ENCODE measurements around the gene ZZZ3. TPM values are rescaled to one million over a fixed set of nuclear protein-coding genes. Genes with fewer than 3 reads are reported as not detected.

ZZZ3 gene
- total and polyA plus RNA-seq, 2 of the 8 experiments (the other 6 are each of a cell fraction or from before 2014, with no cell fraction given): 12.8 to 54.6 TPM

DNA sequence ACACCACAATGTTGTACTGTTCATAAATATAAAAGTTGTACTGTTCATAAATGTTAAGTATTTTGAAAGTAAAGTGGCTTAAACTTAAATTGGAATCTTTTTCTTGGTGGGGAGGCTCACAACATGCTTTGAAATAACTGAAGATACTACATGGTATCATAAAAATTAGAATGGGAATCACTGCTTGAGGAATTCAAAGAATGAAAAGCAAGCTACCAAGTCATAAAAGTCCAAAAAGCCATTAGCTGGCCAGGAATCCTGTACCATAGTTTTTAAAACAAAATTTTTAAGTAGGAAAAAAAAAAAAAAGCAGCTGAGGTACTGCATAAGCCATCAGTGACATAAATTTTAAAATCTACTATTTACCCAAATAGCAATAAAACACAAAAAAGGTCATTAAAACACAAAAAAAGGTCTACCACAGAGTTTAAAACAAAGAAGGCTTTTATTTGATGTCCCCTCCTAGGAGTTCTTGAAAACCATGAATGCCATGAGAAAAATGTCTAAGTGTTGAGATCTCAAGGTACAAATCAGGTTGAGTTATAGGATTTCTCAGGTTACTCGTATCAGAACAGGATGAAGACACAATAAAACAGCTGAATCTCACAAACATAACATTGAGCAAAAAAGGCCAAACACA lies 8.6 kb downstream of the ZZZ3 start:
- peaks cover 0 to 4% (median under 1%) of the 10 kb centered on the region in 4 experiments; a peak in 2 of 7 replicates for H3K4me1 ChIP-seq (replicated peaks in 1 of 4; ENCODE audit: control insufficient read depth in 3 of 4, insufficient read depth in 4 of 4, low read length in 3 of 4)
- ChIA-PET POLR2A (ENCODE audit: partially characterized antibody) (interaction anchor here (1.1 to 8.5 kb wide), 2 partner anchors 9 kb away, joined by 3 to 57 read pairs; partner anchors contain the start of gene ZZZ3), CTCF (ENCODE audit: partially characterized antibody) (interaction anchor here (0.6 kb wide), 1 partner anchor 12 kb away, joined by 4 read pairs; no protein-coding TSS in a partner anchor)
- H3K27me3 ChIP-seq (replicated peaks in 1 of 4; ENCODE audit: control insufficient read depth in 3 of 4, extremely low read depth in 1 of 4, insufficient read depth in 3 of 4, low read length in 3 of 4): no peaks in the 10 kb centered on the region
- no peak overlapping the region for H3K27ac ChIP-seq (ENCODE audit: low read depth, low read length)
- H3K9ac ChIP-seq (replicated peaks in 1 of 4; ENCODE audit: extremely low read depth in 1 of 4, low read depth in 3 of 4, low read length in 3 of 4): no peak overlapping the region
- no peak overlapping the region for H2BK12ac ChIP-seq (ENCODE audit: low read depth, low read length)
- no peak overlapping the region for H2BK20ac ChIP-seq (ENCODE audit: low read length)
- no peaks in the 10 kb centered on the region; the same call in none of the 2 replicates for H3K79me1 ChIP-seq (ENCODE audit: low read depth, low read length)
- no peak overlapping the region for H3K18ac ChIP-seq (ENCODE audit: extremely low read depth, low read length)
- no peak overlapping the region for H4K5ac ChIP-seq (ENCODE audit: insufficient read length, low read depth, low read length)
- no peak for FAIRE-seq
- H3K23me2 ChIP-seq (ENCODE audit: low read depth, low read length): no peaks in the 10 kb centered on the region
- H4K20me1 ChIP-seq (replicated peaks in 1 of 2; ENCODE audit: control insufficient read depth in 1 of 2, insufficient read depth in 2 of 2, low read length in 2 of 2): peaks cover 4 to 7% of the 10 kb centered on the region in 2 experiments
- no peak overlapping the region for H4K8ac ChIP-seq (ENCODE audit: extremely low read depth, insufficient read depth, low read length)
- DNase-seq (ENCODE audit: low read depth in 1 of 2, low spot score in 2 of 2): no peak
- no peak overlapping the region for H2BK120ac ChIP-seq (replicated peaks; ENCODE audit: low read depth, low read length)
- H2BK15ac ChIP-seq (ENCODE audit: low read length): no peak overlapping the region
- H3K4ac ChIP-seq (replicated peaks; ENCODE audit: insufficient read length, low read depth, low read length): no peak overlapping the region
- no peak overlapping the region for H3K4me3 ChIP-seq (ENCODE audit: extremely low read depth in 1 of 4, insufficient read depth in 2 of 4, low read depth in 3 of 4, low read length in 4 of 4)
- H2BK5ac ChIP-seq (ENCODE audit: low read depth, low read length): no peak overlapping the region
- no peaks in the 10 kb centered on the region; a peak in 1 of 8 replicates for H3K36me3 ChIP-seq (ENCODE audit: control insufficient read depth in 2 of 4, insufficient read depth in 4 of 4, low read length in 3 of 4)
- H4K91ac ChIP-seq (replicated peaks; ENCODE audit: insufficient read length, low read length): no peak overlapping the region
- H3K14ac ChIP-seq (ENCODE audit: insufficient read length): no peak overlapping the region
- H2AFZ ChIP-seq (ENCODE audit: low read length): no peak overlapping the region
- H3K56ac ChIP-seq (replicated peaks; ENCODE audit: insufficient read length, low read depth, low read length): no peak overlapping the region
- WGBS, 2 experiments (ENCODE audit: extremely low coverage in 1 of 2, insufficient coverage in 1 of 2, insufficient read length in 1 of 2, insufficient replicate concordance in 2 of 2, low coverage in 1 of 2, low lambda C conversion rate in 2 of 2, missing lambda C conversion rate in 1 of 2): 83% methylated on average over 1 of the region's 1 CpG; no CpG with 5 or more reads in 1 of the 2 experiments
- no peak overlapping the region for H3K23ac ChIP-seq (ENCODE audit: insufficient read length)
- H3K9me3 ChIP-seq (ENCODE audit: insufficient read depth in 2 of 2, low read depth in 1 of 2, low read length in 1 of 2): no peaks in the 10 kb centered on the region
- H2AK5ac ChIP-seq (ENCODE audit: low read depth, low read length): no peak overlapping the region
- peaks cover 12 to 100% of the 10 kb centered on the region in 2 experiments for H3K79me2 ChIP-seq (ENCODE audit: control insufficient read depth in 1 of 2, insufficient read depth in 2 of 2, low read length in 2 of 2)
- H3K4me2 ChIP-seq (ENCODE audit: insufficient read depth in 1 of 2, low read depth in 2 of 2, low read length in 2 of 2): no peak overlapping the region
- TF ChIP-seq RXRA (IDR thresholded peaks at IDR 0.05; ENCODE audit: insufficient read depth, low read depth, low read length) (no peak), NRF1 (IDR thresholded peaks at IDR 0.05; ENCODE audit: low read depth, low read length) (no peak)

All from H1 (cell line).